ENCODE data around the gene NID1. TPM values are rescaled to one million over a fixed set of nuclear protein-coding genes. Genes with fewer than 3 reads are reported as not detected.

The NID1 gene
- total RNA-seq, 2 donors from 2014 or later, result 28.5 to 58.0 TPM

DNA sequence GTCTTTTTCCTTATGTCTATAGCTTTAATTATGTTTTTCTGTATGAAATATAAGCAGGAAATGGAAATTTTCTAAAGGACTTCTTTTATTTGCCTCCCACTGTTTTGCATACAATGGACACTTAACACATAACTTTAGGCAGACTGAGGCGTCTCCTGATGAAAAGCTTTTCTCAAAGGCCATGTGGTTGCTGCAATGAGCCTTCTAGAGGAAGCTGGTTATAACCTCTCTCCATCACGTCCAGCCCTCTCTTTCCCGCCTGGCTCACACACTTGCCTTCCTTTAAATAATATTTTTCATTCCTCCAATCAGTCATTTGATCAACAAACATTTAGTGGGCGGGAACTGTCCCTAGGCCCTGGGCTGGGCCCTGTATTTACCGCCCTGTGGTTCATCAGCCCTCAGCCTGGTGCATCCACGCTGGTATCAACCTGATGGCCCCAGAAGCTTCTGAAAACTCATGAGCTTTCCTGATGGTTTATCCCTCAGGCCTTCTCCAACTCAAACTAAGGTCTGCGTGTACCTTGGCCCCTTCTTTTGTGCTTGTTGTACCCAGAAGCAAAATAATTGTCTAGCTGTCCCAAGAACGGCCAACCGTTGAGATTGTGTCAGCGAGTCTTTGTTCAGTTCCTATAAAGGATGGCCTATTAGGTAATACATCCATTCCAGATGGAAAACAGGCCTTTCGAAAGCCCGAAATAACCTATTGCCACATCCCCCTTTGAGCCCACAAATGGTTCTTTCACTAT is 122.8 kb downstream of the NID1 start:
- TF ChIP-seq, protein P1, sequence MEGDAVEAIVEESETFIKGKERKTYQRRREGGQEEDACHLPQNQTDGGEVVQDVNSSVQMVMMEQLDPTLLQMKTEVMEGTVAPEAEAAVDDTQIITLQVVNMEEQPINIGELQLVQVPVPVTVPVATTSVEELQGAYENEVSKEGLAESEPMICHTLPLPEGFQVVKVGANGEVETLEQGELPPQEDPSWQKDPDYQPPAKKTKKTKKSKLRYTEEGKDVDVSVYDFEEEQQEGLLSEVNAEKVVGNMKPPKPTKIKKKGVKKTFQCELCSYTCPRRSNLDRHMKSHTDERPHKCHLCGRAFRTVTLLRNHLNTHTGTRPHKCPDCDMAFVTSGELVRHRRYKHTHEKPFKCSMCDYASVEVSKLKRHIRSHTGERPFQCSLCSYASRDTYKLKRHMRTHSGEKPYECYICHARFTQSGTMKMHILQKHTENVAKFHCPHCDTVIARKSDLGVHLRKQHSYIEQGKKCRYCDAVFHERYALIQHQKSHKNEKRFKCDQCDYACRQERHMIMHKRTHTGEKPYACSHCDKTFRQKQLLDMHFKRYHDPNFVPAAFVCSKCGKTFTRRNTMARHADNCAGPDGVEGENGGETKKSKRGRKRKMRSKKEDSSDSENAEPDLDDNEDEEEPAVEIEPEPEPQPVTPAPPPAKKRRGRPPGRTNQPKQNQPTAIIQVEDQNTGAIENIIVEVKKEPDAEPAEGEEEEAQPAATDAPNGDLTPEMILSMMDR (IDR thresholded peaks at IDR 0.05), result no peak
- TF ChIP-seq POLR2A (IDR thresholded peaks at IDR 0.05), result no peak
- intact Hi-C loops (cut with DNase I), result no loop called here
- H3K9me3 ChIP-seq, result no peaks in the 10 kb centered on the region

DNA sequence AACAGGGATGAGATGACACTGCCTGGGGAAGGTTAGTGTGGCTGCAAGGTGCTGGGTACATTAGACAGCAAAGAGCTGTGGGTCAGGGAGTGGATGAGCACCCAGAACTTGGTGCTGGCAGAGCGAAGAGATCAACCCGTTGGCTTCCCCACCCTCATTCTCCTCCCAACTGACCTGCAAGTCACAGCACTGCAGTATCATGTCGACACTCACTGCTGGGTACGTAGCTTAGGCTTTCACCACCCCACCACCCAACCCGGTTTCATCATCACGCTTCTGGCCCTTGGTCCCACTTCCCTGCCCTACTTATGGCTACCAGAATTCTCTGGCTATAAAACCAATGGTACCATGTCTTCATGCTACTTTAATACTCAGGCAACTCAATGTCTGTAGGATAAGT is 124.6 kb downstream of the NID1 start:
- no peak for TF ChIP-seq POLR2A (IDR thresholded peaks at IDR 0.05)
- TF ChIP-seq, protein P1 (IDR thresholded peaks at IDR 0.05), result no peak
- no peak for ATAC-seq
- Histone ChIP-seq H3K4me3 (no peak overlapping the region), H3K4me1 (no peaks in the 10 kb centered on the region), H3K36me3 (replicated peaks in 1 of 2; ENCODE audit: insufficient read depth in 1 of 2, low read depth in 2 of 2) (no peaks in the 10 kb centered on the region), H3K9me3 (no peaks in the 10 kb centered on the region), H3K27ac (no peak overlapping the region), H3K27me3 (no peaks in the 10 kb centered on the region)
- 76 to 92% methylated on average over 6 of the region's 6 CpGs for WGBS, 2 donors
- intact Hi-C loops (cut with DNase I), result no loop called here
- DNase-seq, result peak in 1 of 4 donors; percentile 34

More for the DNA sequence above, 122.8 kb downstream of the NID1 start:
- Histone ChIP-seq H3K4me3 (no peak overlapping the region), H3K4me1 (no peaks in the 10 kb centered on the region), H3K36me3 (replicated peaks in 1 of 2; ENCODE audit: insufficient read depth in 1 of 2, low read depth in 2 of 2) (no peaks in the 10 kb centered on the region), H3K27ac (no peak overlapping the region), H3K27me3 (no peaks in the 10 kb centered on the region)
- DNase-seq, result peak in 1 of 4 donors; percentile 31
- no peak for ATAC-seq
- WGBS, 2 donors, result 70 to 77% methylated on average over 12 of the region's 12 CpGs

DNA sequence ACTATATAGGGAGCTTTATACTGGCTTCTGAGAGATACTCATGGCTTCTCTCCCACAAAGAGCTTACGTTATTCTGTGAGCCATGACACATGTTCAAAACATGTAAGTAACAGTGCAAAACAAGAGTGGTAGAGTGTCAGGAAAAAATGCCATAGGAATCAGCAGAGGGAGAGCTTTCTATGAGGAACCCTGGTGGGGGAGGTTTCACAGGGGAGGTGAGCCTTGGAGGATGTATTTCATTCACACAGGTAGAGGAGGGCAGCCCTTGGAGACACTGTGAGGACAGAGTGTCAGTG is 125.5 kb downstream of the NID1 start:
- Histone ChIP-seq H3K9me3 (no peaks in the 10 kb centered on the region), H3K4me1 (no peaks in the 10 kb centered on the region), H3K27me3 (no peaks in the 10 kb centered on the region), H3K4me3 (no peak overlapping the region), H3K36me3 (replicated peaks in 1 of 2; ENCODE audit: insufficient read depth in 1 of 2, low read depth in 2 of 2) (no peaks in the 10 kb centered on the region), H3K27ac (no peak overlapping the region)
- DNase-seq, result no peak
- intact Hi-C loops (cut with DNase I), result no loop called here
- WGBS, 2 donors, result 18 to 27% methylated on average over 1 of the region's 1 CpG
- ATAC-seq, result no peak
- no peak for TF ChIP-seq POLR2A (IDR thresholded peaks at IDR 0.05)
- TF ChIP-seq, protein P1 (IDR thresholded peaks at IDR 0.05), result no peak

DNA sequence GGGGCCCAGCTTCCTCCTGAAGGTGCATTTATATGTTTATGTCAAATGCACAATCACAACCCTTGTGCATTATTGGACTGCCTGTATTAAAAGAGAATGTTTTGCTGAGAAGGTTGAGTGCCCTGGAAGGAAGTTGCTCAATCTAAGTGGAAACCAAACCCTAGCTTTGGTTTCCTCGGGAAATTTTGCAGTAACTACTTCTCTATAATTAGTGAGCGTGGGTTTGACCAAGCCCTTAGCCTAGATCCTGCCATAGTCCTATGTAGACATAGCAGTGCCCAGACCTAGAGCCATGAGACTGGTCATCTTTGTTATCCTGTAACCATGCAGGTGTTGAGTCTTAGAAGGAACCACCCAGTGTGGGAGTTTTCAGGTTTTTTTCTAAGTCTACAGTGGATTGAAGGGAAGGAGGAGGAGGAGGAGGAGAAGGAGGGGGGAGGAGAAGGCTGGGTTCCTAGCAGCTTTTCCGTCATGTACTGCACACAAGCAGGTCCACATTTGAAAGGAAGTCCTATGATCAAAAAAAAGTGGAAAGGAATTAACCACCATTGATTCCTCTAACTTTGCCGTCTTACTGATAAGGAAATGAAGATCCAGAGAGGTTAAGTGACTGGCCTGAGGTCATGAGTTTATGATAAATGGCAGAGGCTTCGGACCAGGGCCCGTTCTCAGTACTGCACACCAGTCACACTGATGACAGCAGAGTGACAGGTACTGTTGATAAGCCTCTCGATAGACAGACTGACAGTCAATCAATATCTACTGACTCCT is 126.0 kb downstream of the NID1 start:
- H3K4me3 ChIP-seq, result no peak overlapping the region
- no peaks in the 10 kb centered on the region for H3K4me1 ChIP-seq
- WGBS, 2 donors, result 32 to 38% methylated on average over 7 of the region's 7 CpGs
- no peaks in the 10 kb centered on the region for H3K27me3 ChIP-seq
- DNase-seq (peak in 1 of 4 donors; percentile 24), ATAC-seq (no peak)
- no peak overlapping the region for H3K27ac ChIP-seq
- no peaks in the 10 kb centered on the region for H3K9me3 ChIP-seq
- H3K36me3 ChIP-seq (replicated peaks in 1 of 2; ENCODE audit: insufficient read depth in 1 of 2, low read depth in 2 of 2), result no peaks in the 10 kb centered on the region
- TF ChIP-seq, protein P1 (IDR thresholded peaks at IDR 0.05), result no peak
- TF ChIP-seq POLR2A (IDR thresholded peaks at IDR 0.05), result no peak
- intact Hi-C loops (cut with DNase I), result no loop called here
